ENCODE results near the gene CAMKK2. TPM values are rescaled to one million over a fixed set of nuclear protein-coding genes. Genes with fewer than 3 reads are reported as not detected.
A peak's percentile ranks its signal among the peaks of the same experiment; 100 is the strongest.

CAMKK2 gene
- total RNA-seq: 10 to 100 TPM; 14.0 to 23.8 (median 18.3) TPM

GRCh38 chr12:121296618-121297434, at the start of gene CAMKK2:
Gene CAMKK2 (minus strand): TSS chr12:121296709. CDS start chr12:121274526, 22,183 bp downstream.
- in situ Hi-C loops (cut with MboI; ENCODE audit: low pct_unique_long_range_greater_than_20kb in 2 of 9, low sequenced_read_pairs in 9 of 9, unreplicated experiment in 9 of 9): no loop called here
- peak within 1 kb of the TSS; percentile 52 to 70 for H3K27ac ChIP-seq
- peak; percentile 78 to 89 (median 86) for ATAC-seq (replicated peaks in 6 of 8)
- peak within 1 kb of the TSS; percentile 45 to 85 (median 72) for H3K4me3 ChIP-seq
- WGBS, 10 experiments: 0% methylated on average over 1 to 2 of the region's 104 CpGs; no CpG with 5 or more reads in 8 of the 10 experiments
- peaks cover 6 to 13% of the 10 kb centered on the region in 2 donors for H3K4me1 ChIP-seq (replicated peaks in 1 of 2)

DNA sequence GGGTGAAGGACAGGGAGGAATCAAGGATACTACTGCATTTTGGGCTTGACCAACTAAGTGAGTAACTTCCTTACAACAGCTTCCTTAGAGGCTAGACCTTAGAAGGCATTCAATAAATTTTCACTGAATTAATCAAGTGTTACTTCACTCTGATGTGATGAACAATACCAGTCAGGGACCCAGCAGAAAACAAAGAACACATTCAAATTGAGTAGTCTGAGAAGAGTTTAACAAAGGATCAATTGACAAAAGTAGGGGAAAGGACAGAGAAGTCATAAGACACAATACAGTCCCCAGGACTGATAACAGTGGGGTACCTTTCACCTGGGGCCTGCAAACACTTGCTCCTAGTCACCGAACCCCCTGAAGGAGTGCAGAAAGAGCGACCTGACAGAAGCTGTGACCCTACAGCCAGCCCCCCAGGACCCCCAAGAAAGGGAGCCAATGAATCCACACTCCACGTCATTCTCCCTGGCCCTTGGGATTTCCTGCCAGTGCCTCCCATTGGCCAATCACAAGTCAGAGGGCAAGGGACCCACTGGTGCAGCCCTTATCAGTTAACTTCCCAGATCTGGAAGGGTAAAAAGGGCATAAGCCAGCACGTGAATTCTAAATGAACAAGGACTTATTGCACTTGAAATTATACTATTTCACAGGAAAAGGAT, 48.8 kb upstream of the CAMKK2 start:
- in situ Hi-C loops (cut with MboI; ENCODE audit: low pct_unique_long_range_greater_than_20kb in 2 of 9, low sequenced_read_pairs in 9 of 9, unreplicated experiment in 9 of 9): loop anchor here in 1 of 9 experiments (25.0 kb wide), 1 partner anchor 92 kb away; no protein-coding TSS in a partner anchor
- Histone ChIP-seq H3K4me3 (no peak overlapping the region), H3K27ac (no peak overlapping the region), H3K4me1 (replicated peaks in 1 of 2) (no peaks in the 10 kb centered on the region)
- no peak for ATAC-seq (replicated peaks in 6 of 8)
- WGBS, 10 experiments: 67 to 100% (median 73%) methylated on average over 1 to 4 of the region's 4 CpGs; no CpG with 5 or more reads in 4 of the 10 experiments

DNA sequence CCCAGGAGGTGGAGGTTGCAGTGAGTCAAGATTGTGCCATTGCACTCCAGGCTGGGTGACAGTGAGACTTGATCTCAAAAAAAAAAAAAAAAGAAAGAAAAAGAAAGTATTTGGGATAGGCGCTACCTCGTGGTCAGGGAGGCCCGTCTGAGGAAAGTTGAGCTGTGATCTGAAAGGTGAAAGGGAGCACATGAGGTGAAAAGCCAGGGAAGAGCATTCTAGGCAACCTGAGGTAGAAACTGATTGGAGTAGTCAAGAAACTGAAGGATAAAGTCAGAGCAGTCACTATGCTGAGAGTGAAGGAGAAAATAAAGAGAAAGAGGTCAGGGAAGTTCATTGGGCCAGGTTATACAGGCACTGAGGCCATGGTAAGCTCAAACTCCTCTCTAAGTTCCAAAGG, 48.0 kb upstream of the CAMKK2 start:
- no peak overlapping the region for H3K27ac ChIP-seq
- WGBS, 10 experiments: 80 to 100% (median 92%) methylated on average over 1 to 3 of the region's 3 CpGs; no CpG with 5 or more reads in 2 of the 10 experiments
- in situ Hi-C loops (cut with MboI; ENCODE audit: low pct_unique_long_range_greater_than_20kb in 2 of 9, low sequenced_read_pairs in 9 of 9, unreplicated experiment in 9 of 9): loop anchor here in 1 of 9 experiments (25.0 kb wide), 1 partner anchor 93 kb away; no protein-coding TSS in a partner anchor
- no peak overlapping the region for H3K4me3 ChIP-seq
- no peak for ATAC-seq (replicated peaks in 6 of 8)
- no peaks in the 10 kb centered on the region for H3K4me1 ChIP-seq (replicated peaks in 1 of 2)

DNA sequence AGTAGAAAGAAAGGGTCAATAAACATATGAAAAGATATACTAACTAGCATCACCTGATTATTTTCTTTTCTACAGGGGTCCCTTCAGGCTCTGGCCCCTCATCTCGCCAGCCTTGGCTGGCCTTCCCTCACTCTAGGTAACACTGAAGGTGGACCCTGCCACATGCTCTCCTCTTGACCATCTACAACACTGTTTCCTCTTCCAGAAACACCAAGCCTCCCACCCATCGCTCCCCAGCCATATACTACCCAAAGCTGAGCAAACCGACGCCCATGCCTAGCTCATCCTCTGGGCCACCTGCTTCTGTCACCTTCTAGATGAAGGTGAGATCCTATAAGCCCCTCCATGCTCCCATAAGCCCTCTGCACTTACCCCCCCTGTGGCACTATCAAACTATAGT, 40.9 kb upstream of the CAMKK2 start:
- H3K4me1 ChIP-seq (replicated peaks in 1 of 2): no peaks in the 10 kb centered on the region
- 80 to 100% (median 92%) methylated on average over 1 to 4 of the region's 4 CpGs; no CpG with 5 or more reads in 4 of the 10 experiments for WGBS, 10 experiments
- no peak overlapping the region for H3K27ac ChIP-seq
- no peak for ATAC-seq (replicated peaks in 6 of 8)
- in situ Hi-C loops (cut with MboI; ENCODE audit: low pct_unique_long_range_greater_than_20kb in 2 of 9, low sequenced_read_pairs in 9 of 9, unreplicated experiment in 9 of 9): loop anchor here in 1 of 9 experiments (25.0 kb wide), 1 partner anchor 100 kb away; no protein-coding TSS in a partner anchor
- no peak overlapping the region for H3K4me3 ChIP-seq

DNA sequence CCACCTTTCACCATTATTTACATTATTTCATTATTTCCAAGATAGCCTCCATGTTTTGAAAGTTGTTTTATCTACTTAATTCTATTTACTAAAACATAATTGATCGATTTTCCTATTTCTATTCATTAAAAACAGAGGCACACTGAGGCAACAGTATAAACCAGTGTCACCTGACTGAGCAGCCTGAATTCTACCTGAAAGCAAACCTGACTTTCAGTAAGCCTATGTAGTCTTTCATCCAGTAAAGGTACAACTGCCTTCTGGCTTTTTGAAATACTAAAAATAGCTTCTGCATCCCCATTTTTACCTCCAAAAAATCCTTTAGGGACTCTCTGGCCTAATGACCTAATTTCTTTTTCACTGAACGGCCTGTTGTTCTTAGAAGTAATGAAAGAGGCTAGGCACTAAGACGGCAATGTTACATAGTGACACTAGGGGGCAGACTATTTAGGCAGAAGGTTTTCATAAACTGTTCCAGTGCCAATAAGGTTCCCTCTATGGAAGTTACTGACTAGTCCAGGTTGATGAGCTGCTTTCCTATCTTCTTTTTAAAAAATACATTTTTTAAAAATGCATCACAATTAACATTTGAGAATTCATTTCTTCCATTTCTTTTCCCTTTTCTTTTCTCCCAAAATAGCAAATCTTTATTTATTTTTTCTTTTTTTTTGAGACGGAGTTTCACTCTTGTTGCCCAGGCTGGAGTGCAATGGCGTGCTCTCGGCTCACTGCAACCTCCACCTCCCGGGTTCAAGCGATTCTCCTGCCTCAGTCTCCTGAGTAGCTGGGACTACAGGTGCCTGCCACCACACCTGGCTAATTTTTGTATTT, 38.2 kb upstream of the CAMKK2 start:
- peak in 6 of 8 experiments; percentile 55 to 90 (median 76) for ATAC-seq (replicated peaks in 6 of 8)
- Histone ChIP-seq H3K4me1 (replicated peaks in 1 of 2) (no peaks in the 10 kb centered on the region), H3K27ac (no peak overlapping the region), H3K4me3 (no peak overlapping the region)
- 16 to 76% (median 41%) methylated on average over 2 to 8 of the region's 8 CpGs for WGBS, 10 experiments
- in situ Hi-C loops (cut with MboI; ENCODE audit: low pct_unique_long_range_greater_than_20kb in 2 of 9, low sequenced_read_pairs in 9 of 9, unreplicated experiment in 9 of 9): loop anchor here in 1 of 9 experiments (25.0 kb wide), 1 partner anchor 103 kb away; no protein-coding TSS in a partner anchor

- Histone ChIP-seq H3K27ac (no peak overlapping the region), H3K4me3 (no peak overlapping the region), H3K4me1 (replicated peaks in 1 of 2) (no peaks in the 10 kb centered on the region)
- ATAC-seq (replicated peaks in 6 of 8): no peak
- 0 to 100% (median 100%) methylated on average over 1 of the region's 1 CpG; no CpG with 5 or more reads in 1 of the 10 experiments for WGBS, 10 experiments
- in situ Hi-C loops (cut with MboI; ENCODE audit: low pct_unique_long_range_greater_than_20kb in 2 of 9, low sequenced_read_pairs in 9 of 9, unreplicated experiment in 9 of 9): loop anchor here in 1 of 9 experiments (25.0 kb wide), 1 partner anchor 104 kb away; no protein-coding TSS in a partner anchor
Measured at GRCh38 chr12:121333747-121334146, 37.2 kb upstream of the CAMKK2 start.

DNA sequence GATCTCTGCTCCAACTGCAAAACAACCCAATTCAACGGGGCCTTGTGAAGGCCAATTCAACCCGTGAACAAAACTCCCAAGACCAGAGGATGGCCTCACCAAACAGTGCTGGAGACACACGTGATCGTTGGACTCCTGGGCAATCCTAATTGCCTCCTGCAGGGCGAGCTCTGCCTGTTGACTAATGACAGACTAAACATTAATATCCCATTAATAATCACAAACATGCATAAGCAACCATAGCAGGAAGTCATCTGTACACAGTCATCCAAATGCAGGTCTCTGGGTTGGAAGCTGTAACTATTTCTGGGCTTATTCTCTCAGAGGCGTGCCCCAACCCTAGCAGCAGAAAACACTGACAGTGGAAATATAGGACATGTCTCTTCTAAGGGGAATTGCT, 34.7 kb upstream of the CAMKK2 start:
- no peaks in the 10 kb centered on the region for H3K4me1 ChIP-seq (replicated peaks in 1 of 2)
- in situ Hi-C loops (cut with MboI; ENCODE audit: low pct_unique_long_range_greater_than_20kb in 2 of 9, low sequenced_read_pairs in 9 of 9, unreplicated experiment in 9 of 9): loop anchor here in 1 of 9 experiments (25.0 kb wide), 1 partner anchor 106 kb away; no protein-coding TSS in a partner anchor
- no peak for ATAC-seq (replicated peaks in 6 of 8)
- no peak overlapping the region for H3K27ac ChIP-seq
- 29 to 100% (median 92%) methylated on average over 1 to 5 of the region's 6 CpGs; no CpG with 5 or more reads in 1 of the 10 experiments for WGBS, 10 experiments
- no peak overlapping the region for H3K4me3 ChIP-seq

- in situ Hi-C loops (cut with MboI; ENCODE audit: low pct_unique_long_range_greater_than_20kb in 2 of 9, low sequenced_read_pairs in 9 of 9, unreplicated experiment in 9 of 9): loop anchor here in 1 of 9 experiments (25.0 kb wide), 1 partner anchor 107 kb away; no protein-coding TSS in a partner anchor
- Histone ChIP-seq H3K27ac (no peak overlapping the region), H3K4me3 (no peak overlapping the region), H3K4me1 (replicated peaks in 1 of 2) (no peaks in the 10 kb centered on the region)
- ATAC-seq (replicated peaks in 6 of 8): no peak
Measured at GRCh38 chr12:121330692-121331091, 34.2 kb upstream of the CAMKK2 start.

DNA sequence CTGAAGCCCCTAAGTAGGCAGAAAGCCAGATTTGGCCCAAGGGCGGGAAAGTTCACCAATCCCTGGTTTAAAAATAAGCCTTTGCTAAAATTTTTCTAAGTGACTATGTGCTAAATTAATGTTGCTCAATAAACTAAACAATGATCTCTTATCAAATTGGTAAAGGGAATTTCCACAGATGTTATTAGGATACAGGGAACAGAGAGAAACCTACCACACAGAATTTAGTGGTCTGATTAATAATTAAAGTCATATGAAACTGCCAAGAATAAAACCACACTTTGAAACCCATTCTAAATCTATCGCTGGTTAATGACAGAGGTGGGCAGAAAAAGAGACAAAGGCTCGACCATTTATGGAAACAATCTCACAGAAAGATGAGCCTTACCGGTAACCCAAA, 33.7 kb upstream of the CAMKK2 start:
- H3K4me1 ChIP-seq (replicated peaks in 1 of 2): no peaks in the 10 kb centered on the region
- H3K4me3 ChIP-seq: no peak overlapping the region
- H3K27ac ChIP-seq: no peak overlapping the region
- WGBS, 10 experiments: 83 to 100% (median 93%) methylated on average over 1 to 4 of the region's 4 CpGs; no CpG with 5 or more reads in 1 of the 10 experiments
- ATAC-seq (replicated peaks in 6 of 8): no peak
- in situ Hi-C loops (cut with MboI; ENCODE audit: low pct_unique_long_range_greater_than_20kb in 2 of 9, low sequenced_read_pairs in 9 of 9, unreplicated experiment in 9 of 9): loop anchor here in 1 of 9 experiments (25.0 kb wide), 1 partner anchor 107 kb away; no protein-coding TSS in a partner anchor

GRCh38 chr12:121328620-121329019, 32.1 kb upstream of the CAMKK2 start:
- in situ Hi-C loops (cut with MboI; ENCODE audit: low pct_unique_long_range_greater_than_20kb in 2 of 9, low sequenced_read_pairs in 9 of 9, unreplicated experiment in 9 of 9): loop anchor here in 1 of 9 experiments (25.0 kb wide), 1 partner anchor 109 kb away; no protein-coding TSS in a partner anchor
- H3K4me1 ChIP-seq (replicated peaks in 1 of 2): no peaks in the 10 kb centered on the region
- 60 to 100% (median 100%) methylated on average over 1 to 4 of the region's 4 CpGs; no CpG with 5 or more reads in 2 of the 10 experiments for WGBS, 10 experiments

GRCh38 chr12:121326996-121327674, 30.6 kb upstream of the CAMKK2 start:
- in situ Hi-C loops (cut with MboI; ENCODE audit: low pct_unique_long_range_greater_than_20kb in 2 of 9, low sequenced_read_pairs in 9 of 9, unreplicated experiment in 9 of 9): loop anchor here in 1 of 9 experiments (25.0 kb wide), 1 partner anchor 110 kb away; no protein-coding TSS in a partner anchor
- H3K4me3 ChIP-seq: no peak overlapping the region
- ATAC-seq (replicated peaks in 6 of 8): no peak
- H3K27ac ChIP-seq: no peak overlapping the region
- H3K4me1 ChIP-seq (replicated peaks in 1 of 2): no peaks in the 10 kb centered on the region
- 60 to 95% (median 85%) methylated on average over 1 to 9 of the region's 21 CpGs for WGBS, 10 experiments

More at GRCh38 chr12:121328620-121329019, 32.1 kb upstream of the CAMKK2 start:
- no peak overlapping the region for H3K27ac ChIP-seq
- H3K4me3 ChIP-seq: no peak overlapping the region
- ATAC-seq (replicated peaks in 6 of 8): no peak
